ENCODE results near the gene ANKUB1. TPM values are rescaled to one million over a fixed set of nuclear protein-coding genes. Genes with fewer than 3 reads are reported as not detected.

Gene ANKUB1
- total RNA-seq, 1 donor from 2014 or later, result 0.13 TPM

DNA sequence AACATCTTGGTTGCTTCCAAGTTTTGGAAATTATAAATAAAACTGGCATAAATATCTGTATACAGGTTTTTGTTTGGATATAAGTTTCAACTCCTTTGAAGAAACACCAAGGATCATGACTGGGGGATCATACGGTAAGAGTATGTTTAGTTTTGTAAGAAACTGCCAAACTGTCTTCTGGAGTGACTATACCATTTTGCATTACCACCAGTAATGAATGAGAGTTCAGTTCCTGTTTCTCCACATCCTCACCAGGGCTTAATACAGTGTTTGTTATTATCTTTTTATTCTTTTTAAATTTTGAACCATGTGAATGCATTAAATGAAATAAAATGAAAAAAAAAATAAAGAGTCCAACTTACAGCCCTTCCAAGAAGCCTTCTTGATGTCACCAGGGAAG, 3.7 kb upstream of the ANKUB1 start:
- Mint-ChIP-seq H3K36me3 (no peaks in the 10 kb centered on the region), H3K4me1 (no peaks in the 10 kb centered on the region), H3K4me3 (no peak overlapping the region), H3K27ac (no peak overlapping the region), H3K9me3 (peaks cover 18% of the 10 kb centered on the region), H3K27me3 (ENCODE audit: low read depth) (no peaks in the 10 kb centered on the region)
- TF ChIP-seq, protein P1, sequence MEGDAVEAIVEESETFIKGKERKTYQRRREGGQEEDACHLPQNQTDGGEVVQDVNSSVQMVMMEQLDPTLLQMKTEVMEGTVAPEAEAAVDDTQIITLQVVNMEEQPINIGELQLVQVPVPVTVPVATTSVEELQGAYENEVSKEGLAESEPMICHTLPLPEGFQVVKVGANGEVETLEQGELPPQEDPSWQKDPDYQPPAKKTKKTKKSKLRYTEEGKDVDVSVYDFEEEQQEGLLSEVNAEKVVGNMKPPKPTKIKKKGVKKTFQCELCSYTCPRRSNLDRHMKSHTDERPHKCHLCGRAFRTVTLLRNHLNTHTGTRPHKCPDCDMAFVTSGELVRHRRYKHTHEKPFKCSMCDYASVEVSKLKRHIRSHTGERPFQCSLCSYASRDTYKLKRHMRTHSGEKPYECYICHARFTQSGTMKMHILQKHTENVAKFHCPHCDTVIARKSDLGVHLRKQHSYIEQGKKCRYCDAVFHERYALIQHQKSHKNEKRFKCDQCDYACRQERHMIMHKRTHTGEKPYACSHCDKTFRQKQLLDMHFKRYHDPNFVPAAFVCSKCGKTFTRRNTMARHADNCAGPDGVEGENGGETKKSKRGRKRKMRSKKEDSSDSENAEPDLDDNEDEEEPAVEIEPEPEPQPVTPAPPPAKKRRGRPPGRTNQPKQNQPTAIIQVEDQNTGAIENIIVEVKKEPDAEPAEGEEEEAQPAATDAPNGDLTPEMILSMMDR (IDR thresholded peaks at IDR 0.05; ENCODE audit: unreplicated experiment), result no peak
- no peak for DNase-seq (ENCODE audit: low spot score in 2 of 2, unreplicated experiment in 2 of 2)

DNA sequence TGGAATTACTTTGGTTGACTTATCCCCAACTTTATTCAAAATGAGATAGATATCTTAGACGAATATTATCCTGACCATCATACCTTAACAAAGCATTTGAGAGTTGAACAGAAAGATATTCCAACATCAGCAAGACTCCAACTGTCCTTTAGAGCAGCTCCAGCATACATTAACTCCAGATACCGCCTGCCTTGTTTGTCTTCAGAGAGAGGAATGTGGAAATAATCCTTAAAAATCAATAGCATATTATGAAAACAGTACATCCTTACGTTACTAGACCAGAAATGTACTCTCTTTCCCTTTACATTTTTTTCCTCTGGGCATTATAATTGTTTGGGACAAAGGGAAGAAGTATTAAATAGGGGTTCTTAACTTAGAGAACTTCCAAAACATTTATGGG, 1.7 kb downstream of the ANKUB1 start:
- peaks cover 4% of the 10 kb centered on the region for H3K36me3 Mint-ChIP-seq
- H3K27ac Mint-ChIP-seq, result no peak overlapping the region
- no peak overlapping the region for H3K4me3 Mint-ChIP-seq

DNA sequence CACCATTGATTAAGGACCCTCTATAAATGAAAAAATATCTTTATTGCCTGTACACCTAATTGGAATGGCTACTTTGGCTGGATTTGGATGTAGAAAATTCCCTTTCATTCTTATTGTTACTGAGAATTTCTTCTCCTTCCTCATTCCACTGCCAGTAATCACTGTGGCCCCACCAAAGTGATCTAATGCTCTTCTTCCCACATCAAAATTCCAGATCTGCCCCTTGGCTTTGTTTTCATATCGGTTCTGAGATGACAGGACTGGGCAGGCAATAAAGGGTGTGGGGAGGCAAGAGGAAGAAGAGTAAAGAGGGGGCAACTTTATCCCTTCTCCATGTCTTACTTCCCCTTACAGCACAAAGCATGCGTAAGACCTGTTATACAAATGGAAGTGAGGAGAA, 2.1 kb downstream of the ANKUB1 start:
- Mint-ChIP-seq H3K4me3 (no peak overlapping the region), H3K9me3 (peaks cover 15% of the 10 kb centered on the region), H3K27ac (peak overlapping the region; percentile 30), H3K4me1 (peaks cover 7% of the 10 kb centered on the region), H3K27me3 (ENCODE audit: low read depth) (no peaks in the 10 kb centered on the region), H3K36me3 (peaks cover 4% of the 10 kb centered on the region)
- DNase-seq (ENCODE audit: low spot score in 2 of 2, unreplicated experiment in 2 of 2), result no peak
- TF ChIP-seq, protein P1 (IDR thresholded peaks at IDR 0.05; ENCODE audit: unreplicated experiment), result no peak

More for the DNA sequence above, 1.7 kb downstream of the ANKUB1 start:
- H3K27me3 Mint-ChIP-seq (ENCODE audit: low read depth), result no peaks in the 10 kb centered on the region
- peaks cover 7% of the 10 kb centered on the region for H3K4me1 Mint-ChIP-seq
- H3K9me3 Mint-ChIP-seq, result peaks cover 15% of the 10 kb centered on the region
- TF ChIP-seq, protein P1 (IDR thresholded peaks at IDR 0.05; ENCODE audit: unreplicated experiment), result no peak
- DNase-seq (ENCODE audit: low spot score in 2 of 2, unreplicated experiment in 2 of 2), result no peak

DNA sequence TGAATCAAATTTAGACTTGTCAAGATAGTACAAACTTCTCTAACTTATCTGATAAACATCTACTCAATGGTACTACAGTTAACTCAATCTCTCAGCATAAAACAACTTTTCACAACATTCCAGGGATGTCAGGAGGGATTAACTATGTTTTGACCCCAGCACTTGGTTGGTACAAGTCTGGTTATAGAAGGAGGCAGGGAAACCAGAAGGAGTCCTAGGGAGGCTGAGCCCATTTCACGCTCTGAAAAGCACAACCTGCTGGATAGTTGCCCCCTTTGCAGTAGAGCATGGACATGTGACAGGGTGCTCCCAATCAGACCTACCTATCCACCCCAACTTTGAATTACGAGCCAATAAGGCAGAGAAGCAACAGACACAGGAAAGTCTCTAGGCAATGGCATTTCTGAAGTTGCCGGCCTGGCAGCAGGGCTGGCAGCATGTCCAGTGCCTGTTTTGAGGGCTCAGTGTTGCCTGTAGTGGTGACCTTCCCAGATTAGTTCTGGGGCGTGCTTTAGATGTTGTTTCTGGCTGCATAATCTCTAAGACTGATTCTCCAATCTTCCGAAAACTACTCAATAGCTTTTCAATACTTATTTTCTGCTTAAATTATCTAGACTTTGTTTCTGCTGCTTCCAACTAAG, 8.2 kb downstream of the ANKUB1 start:
- Mint-ChIP-seq H3K4me3 (no peak overlapping the region), H3K9me3 (peaks cover 15% of the 10 kb centered on the region), H3K4me1 (peaks cover 16% of the 10 kb centered on the region)

DNA sequence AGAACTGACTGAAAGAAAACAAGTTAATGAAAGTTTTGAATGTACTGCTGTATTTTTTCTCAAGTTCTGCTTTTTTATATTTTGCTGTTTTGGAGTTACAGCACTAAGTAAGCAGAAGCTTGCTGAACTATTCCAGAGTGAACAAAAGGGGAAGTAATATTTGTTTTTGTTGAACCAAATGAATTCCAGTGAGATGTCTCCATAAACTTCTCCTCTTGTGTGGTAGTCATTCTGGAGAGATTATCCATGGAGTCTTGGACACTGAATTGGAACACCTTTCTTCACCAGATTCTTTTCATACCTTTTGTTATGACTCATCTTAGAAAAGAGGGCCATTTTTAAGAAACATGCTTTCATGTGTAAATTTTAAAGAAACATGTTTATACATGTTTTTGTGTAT, 8.8 kb downstream of the ANKUB1 start:
- Mint-ChIP-seq H3K27me3 (ENCODE audit: low read depth) (no peaks in the 10 kb centered on the region), H3K4me1 (peaks cover 16% of the 10 kb centered on the region), H3K27ac (peak overlapping the region; percentile 74), H3K4me3 (no peak overlapping the region), H3K36me3 (peaks cover 4% of the 10 kb centered on the region), H3K9me3 (peaks cover 15% of the 10 kb centered on the region)
- TF ChIP-seq, protein P1 (IDR thresholded peaks at IDR 0.05; ENCODE audit: unreplicated experiment), result no peak
- no peak for DNase-seq (ENCODE audit: low spot score in 2 of 2, unreplicated experiment in 2 of 2)

More for the DNA sequence above, 8.2 kb downstream of the ANKUB1 start:
- Mint-ChIP-seq H3K36me3 (peaks cover 4% of the 10 kb centered on the region), H3K27me3 (ENCODE audit: low read depth) (no peaks in the 10 kb centered on the region), H3K27ac (peak overlapping the region; percentile 74)
- TF ChIP-seq, protein P1 (IDR thresholded peaks at IDR 0.05; ENCODE audit: unreplicated experiment), result no peak
- no peak for DNase-seq (ENCODE audit: low spot score in 2 of 2, unreplicated experiment in 2 of 2)

Data from mesothelial cell of epicardium (in vitro differentiated cells).